IPS-18a (cell line): ENCODE data around the gene FBXO46.

ENCODE experiments used
- H3K27ac ChIP-seq: one replicate; pipeline ENCODE4 v1.5.1; 2013; ENCODE audit warnings: low read length
- H3K27me3 ChIP-seq: one replicate; pipeline ENCODE4 v1.6.1; 2013; ENCODE audit warnings: mild to moderate bottlenecking, low read length; ENCODE audit not compliant: control insufficient read depth, insufficient read depth
- H3K36me3 ChIP-seq: one replicate; pipeline ENCODE4 v1.6.1; 2013; ENCODE audit warnings: low read depth, low read length; ENCODE audit not compliant: control insufficient read depth
- H3K4me1 ChIP-seq: one replicate; pipeline ENCODE4 v1.6.1; 2013; ENCODE audit warnings: low read depth, low read length; ENCODE audit not compliant: control insufficient read depth
- H3K4me3 ChIP-seq: one replicate; pipeline ENCODE4 v1.5.1; 2013; ENCODE audit warnings: low read length
- H3K9ac ChIP-seq: one replicate; pipeline ENCODE4 v1.6.1; 2013; ENCODE audit warnings: mild to moderate bottlenecking, low read length, moderate library complexity
- H3K9me3 ChIP-seq: one replicate; pipeline ENCODE4 v1.6.1; 2013; ENCODE audit warnings: low read depth, low read length; ENCODE audit not compliant: control insufficient read depth

The FBXO46 gene

DNA sequence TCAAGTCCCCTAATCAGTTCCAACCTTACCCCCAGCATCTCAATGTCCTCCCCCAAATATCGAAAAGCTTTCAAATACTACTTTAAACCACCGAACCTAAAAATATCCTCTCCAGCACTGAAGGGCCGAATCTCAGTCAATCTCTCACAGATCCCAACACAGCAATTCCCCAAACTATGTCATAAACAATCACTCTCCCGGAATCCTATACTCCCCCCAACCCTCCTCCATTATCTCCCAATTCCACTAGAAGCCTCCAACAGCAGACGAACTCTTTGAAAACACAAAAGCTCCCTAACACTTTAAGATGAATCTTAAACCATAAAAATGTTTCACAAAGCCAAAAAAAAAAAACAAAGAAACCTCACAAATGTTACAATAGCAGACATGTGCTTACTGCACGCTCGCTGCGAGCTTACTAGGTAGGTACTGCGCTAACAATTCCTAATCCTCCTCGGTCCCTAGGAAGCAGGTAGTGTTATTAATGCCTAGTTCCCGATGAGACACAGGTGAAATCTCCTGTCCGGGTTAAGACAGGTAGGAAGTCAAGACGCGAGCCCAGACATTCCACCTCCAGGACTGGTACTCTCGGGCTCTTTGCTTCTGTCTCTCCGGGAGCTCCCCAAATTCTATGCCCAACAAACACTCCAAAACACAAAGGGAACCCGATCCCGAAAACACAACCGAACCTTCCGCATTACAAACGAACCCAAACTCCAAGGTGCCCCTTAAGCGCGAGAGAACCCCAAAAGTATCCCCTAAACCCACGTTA is 14.2 kb downstream of the FBXO46 start:
- Histone ChIP-seq H3K27me3 (no peaks in the 10 kb centered on the region), H3K9ac (peak overlapping the region; percentile 92), H3K36me3 (peaks cover 10% of the 10 kb centered on the region), H3K9me3 (no peaks in the 10 kb centered on the region), H3K27ac (peak overlapping the region; percentile 83), H3K4me1 (peaks cover 18% of the 10 kb centered on the region), H3K4me3 (peak overlapping the region; percentile 70)

- no peak overlapping the region for H3K4me3 ChIP-seq
- no peaks in the 10 kb centered on the region for H3K9me3 ChIP-seq
- no peak overlapping the region for H3K27ac ChIP-seq
- H3K4me1 ChIP-seq, result peaks cover 18% of the 10 kb centered on the region
- no peak overlapping the region for H3K9ac ChIP-seq
- H3K36me3 ChIP-seq, result peaks cover 10% of the 10 kb centered on the region
- H3K27me3 ChIP-seq, result no peaks in the 10 kb centered on the region
These were observed 15.6 kb downstream of the FBXO46 start for GRCh38 chr19:45715139-45715538.

DNA sequence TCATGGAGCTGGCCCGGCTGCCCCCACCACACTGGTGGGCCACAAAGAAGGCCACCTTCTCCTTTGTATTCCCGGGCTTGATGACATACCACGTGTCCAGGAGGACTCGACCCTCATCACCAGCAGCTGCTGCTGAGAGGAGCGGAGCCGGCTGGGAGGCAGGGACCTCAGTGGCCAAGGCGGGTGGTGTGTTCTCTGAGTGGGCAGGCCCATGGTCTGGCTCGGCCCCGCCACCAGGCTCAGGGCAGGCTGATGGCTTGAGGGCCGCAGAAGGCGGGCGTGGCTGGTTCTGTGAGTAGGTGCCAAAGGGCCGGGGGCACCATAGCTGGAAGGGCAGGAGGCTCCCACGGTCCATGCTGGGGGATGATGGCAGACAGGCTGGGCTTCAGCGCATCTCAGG is 17.6 kb downstream of the FBXO46 start:
- no peaks in the 10 kb centered on the region for H3K27me3 ChIP-seq
- H3K9me3 ChIP-seq, result no peaks in the 10 kb centered on the region
- no peak overlapping the region for H3K27ac ChIP-seq
- no peak overlapping the region for H3K4me3 ChIP-seq
- peaks cover 3% of the 10 kb centered on the region for H3K36me3 ChIP-seq
- H3K4me1 ChIP-seq, result peaks cover 12% of the 10 kb centered on the region
- no peak overlapping the region for H3K9ac ChIP-seq

DNA sequence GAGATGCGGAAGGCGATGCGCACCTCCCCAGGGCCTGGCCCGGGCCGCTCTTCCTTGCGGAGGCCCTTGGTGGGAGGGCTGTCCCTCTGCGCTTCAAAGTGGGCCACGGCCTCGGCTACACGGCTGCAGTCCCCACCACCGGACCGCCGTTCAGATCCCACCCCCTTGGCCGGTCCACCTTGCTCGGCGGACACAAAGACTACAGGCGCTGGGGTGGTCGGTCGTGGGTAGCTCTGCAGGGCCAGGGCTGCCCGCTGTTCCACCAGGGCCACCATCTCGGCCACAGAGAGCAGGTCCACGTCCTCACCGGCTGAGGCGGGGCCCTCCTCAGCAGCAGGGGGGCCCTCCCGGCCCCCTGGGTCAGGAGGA is 18.0 kb downstream of the FBXO46 start:
- Histone ChIP-seq H3K4me3 (no peak overlapping the region), H3K9me3 (no peaks in the 10 kb centered on the region), H3K4me1 (peaks cover 7% of the 10 kb centered on the region), H3K27me3 (no peaks in the 10 kb centered on the region), H3K9ac (no peak overlapping the region), H3K27ac (no peak overlapping the region), H3K36me3 (peaks cover 3% of the 10 kb centered on the region)

DNA sequence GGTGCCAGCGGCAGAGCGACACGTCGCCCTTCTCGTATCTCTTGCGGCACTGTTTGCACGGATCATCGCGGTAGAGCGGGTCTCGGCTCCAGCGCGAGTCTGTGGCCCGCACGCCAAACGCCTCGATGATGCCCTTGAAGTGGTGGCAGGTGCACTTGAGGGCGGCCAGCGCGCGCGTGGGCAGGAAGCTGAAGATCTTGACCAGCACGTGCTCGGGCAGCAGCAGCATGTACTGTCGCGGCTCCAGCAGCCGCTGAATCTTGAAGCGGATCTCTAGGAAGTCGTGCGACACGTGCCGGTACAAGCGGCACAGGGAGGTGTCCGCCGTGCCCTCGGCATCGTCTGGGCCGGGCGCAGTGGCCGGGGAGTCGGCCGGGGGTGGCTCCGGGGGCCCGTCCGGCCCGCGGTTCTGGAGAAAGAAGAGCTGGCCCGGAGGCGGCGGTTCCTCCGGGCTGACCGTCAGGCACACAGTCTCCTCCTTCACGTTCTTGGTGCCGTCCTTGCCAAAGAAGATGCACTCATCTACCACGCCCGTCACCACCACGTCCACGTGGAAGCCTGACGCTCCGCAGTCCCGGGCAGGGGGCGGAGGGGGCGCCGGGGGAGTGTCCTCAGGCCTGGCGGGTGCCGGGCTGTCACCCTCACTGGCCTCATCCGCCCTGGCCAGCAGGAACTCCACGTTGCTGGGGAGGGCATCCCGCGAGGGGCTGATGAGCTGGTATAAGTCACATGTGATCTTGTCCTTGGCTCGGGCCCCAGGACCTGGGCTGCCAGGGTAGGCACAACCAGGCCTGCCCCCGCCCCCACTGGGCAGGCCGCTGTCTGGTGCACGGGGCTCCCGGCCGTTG is 18.6 kb downstream of the FBXO46 start:
- Histone ChIP-seq H3K27ac (no peak overlapping the region), H3K36me3 (peaks cover 3% of the 10 kb centered on the region), H3K9ac (no peak overlapping the region), H3K4me1 (peaks cover 7% of the 10 kb centered on the region), H3K4me3 (no peak overlapping the region), H3K9me3 (no peaks in the 10 kb centered on the region), H3K27me3 (no peaks in the 10 kb centered on the region)

- no peaks in the 10 kb centered on the region for H3K4me1 ChIP-seq
- H3K4me3 ChIP-seq, result no peak overlapping the region
- H3K36me3 ChIP-seq, result peaks cover 3% of the 10 kb centered on the region
- H3K9ac ChIP-seq, result no peak overlapping the region
- no peak overlapping the region for H3K27ac ChIP-seq
- no peaks in the 10 kb centered on the region for H3K27me3 ChIP-seq
- H3K9me3 ChIP-seq, result no peaks in the 10 kb centered on the region
These were observed 20.2 kb downstream of the FBXO46 start for GRCh38 chr19:45710356-45711130.

- Histone ChIP-seq H3K27me3 (no peaks in the 10 kb centered on the region), H3K27ac (no peak overlapping the region), H3K36me3 (peaks cover 12% of the 10 kb centered on the region), H3K9ac (no peak overlapping the region), H3K9me3 (no peaks in the 10 kb centered on the region), H3K4me3 (no peak overlapping the region), H3K4me1 (no peaks in the 10 kb centered on the region)
These were observed 24.8 kb downstream of the FBXO46 start for GRCh38 chr19:45705710-45706415.

- H3K4me3 ChIP-seq, result no peak overlapping the region
- peaks cover 12% of the 10 kb centered on the region for H3K36me3 ChIP-seq
- H3K9ac ChIP-seq, result no peak overlapping the region
- H3K27me3 ChIP-seq, result no peaks in the 10 kb centered on the region
- H3K27ac ChIP-seq, result no peak overlapping the region
- no peaks in the 10 kb centered on the region for H3K9me3 ChIP-seq
- no peaks in the 10 kb centered on the region for H3K4me1 ChIP-seq
These were observed 25.6 kb downstream of the FBXO46 start for GRCh38 chr19:45705115-45705514.

GRCh38 chr19:45701676-45702075 is 29.0 kb downstream of the FBXO46 start:
- Histone ChIP-seq H3K27me3 (no peaks in the 10 kb centered on the region), H3K27ac (no peak overlapping the region), H3K9ac (no peak overlapping the region), H3K9me3 (no peaks in the 10 kb centered on the region), H3K36me3 (peaks cover 16% of the 10 kb centered on the region), H3K4me1 (no peaks in the 10 kb centered on the region), H3K4me3 (no peak overlapping the region)

DNA sequence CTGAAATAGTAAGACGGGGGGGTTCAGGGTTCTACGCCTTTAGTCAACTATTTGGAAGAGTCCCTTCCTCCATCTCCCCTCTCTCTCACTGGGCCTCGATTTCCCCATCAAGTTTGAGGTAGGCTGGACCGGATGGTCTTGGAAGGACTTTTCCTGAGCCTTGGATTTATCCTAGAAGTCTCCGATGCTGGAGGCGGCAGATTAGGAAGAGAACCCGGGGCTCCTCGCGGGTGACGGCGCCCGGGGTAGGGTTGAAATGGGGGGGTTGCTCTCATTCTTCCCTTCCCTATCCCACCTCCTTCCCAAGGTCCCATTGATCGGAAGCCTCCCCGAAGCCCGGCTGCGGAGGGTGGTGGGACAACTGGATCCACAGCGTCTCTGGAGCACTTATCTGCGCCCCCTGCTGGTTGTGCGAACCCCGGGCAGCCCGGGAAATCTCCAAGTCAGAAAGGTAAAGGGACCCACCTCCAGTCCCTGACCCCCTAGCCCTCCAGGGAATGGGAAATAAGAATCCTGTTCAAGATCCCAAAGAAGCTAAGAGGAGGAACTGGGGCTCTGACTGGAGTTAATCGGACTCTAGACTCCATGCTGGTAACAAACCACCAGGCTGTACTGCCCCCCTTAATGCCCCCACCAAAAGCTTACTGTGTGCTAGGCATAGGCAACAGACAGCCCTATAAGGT is 37.4 kb downstream of the FBXO46 start:
- Histone ChIP-seq H3K9me3 (no peaks in the 10 kb centered on the region), H3K27me3 (no peaks in the 10 kb centered on the region), H3K4me1 (no peaks in the 10 kb centered on the region), H3K9ac (peak overlapping the region; percentile 77), H3K27ac (peak overlapping the region; percentile 47), H3K36me3 (peaks cover 8% of the 10 kb centered on the region), H3K4me3 (peak overlapping the region; percentile 82)
